GM19099 (cell line): Measurements from ENCODE around the gene PNMT.

Experiments
- POLR2A ChIP-seq: IDR thresholded peaks from 3 replicates; pipeline ENCODE4 v1.6.1; 2011; ENCODE audit warnings: low read depth; ENCODE audit not compliant: insufficient read length; ENCODE audit errors: extremely low read depth

PNMT gene

GRCh38 chr17:39667945-39668924 lies at the start of gene PNMT:
Gene PNMT, plus strand, starts transcription at chr17:39668453. Its CDS starts 23 bp downstream, at chr17:39668476.
- TF ChIP-seq POLR2A: no peak

DNA sequence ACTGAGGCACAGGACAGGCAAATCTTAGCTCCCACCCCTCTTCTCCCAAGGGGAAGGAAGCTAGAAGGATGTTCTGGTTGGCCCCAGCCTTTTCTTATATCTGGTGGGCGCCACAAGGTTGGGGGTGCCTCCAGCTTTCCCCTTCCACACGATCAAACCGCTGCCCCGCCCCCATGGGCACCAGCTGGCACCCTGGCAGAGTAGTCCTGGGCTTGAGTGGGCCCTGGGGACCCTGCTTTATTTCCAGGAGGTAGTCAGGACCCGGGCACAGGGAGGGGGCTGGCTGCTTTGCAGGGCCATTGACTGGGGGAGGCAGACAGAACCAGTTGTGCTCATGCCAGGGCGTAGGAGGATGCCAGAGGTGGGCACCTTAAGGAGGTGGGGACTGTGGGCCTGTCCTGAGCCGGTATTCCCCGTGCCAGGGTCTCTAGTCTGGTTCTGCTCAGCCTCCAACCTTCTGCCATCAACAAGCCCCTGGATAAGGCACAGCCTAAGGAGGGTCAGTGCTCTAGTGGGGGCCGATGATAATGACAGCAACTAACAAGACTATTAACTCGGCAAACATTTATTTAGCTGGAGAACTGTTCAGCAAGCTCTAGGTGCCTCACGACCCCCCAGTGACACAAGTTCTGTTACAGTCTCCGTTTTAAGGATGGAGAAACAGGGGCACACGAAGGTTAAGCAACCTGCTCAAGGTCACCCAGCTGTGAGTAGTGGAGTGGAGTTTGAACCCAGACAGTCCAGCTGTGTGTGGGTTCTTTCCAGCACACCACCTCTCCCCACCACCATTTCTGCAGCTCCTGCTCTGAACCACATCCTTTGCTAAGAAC lies 49.1 kb upstream of the PNMT start:
- no peak for TF ChIP-seq POLR2A

DNA sequence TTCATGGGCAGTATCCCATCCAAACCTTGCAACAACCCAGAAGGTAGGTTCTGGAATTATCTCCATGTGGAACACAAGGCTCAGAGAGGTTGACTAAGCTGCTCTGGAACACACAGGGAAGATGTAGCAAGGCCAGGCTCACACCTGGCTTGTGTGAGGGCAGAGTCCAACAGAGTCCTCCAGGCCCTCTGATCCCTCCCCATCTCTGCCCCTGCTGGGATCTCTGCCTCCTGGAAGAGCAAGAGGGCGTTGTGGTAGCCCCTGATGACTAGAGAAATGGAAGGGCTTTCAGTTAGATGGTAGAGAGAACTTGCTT lies 48.5 kb upstream of the PNMT start:
- TF ChIP-seq POLR2A: no peak

DNA sequence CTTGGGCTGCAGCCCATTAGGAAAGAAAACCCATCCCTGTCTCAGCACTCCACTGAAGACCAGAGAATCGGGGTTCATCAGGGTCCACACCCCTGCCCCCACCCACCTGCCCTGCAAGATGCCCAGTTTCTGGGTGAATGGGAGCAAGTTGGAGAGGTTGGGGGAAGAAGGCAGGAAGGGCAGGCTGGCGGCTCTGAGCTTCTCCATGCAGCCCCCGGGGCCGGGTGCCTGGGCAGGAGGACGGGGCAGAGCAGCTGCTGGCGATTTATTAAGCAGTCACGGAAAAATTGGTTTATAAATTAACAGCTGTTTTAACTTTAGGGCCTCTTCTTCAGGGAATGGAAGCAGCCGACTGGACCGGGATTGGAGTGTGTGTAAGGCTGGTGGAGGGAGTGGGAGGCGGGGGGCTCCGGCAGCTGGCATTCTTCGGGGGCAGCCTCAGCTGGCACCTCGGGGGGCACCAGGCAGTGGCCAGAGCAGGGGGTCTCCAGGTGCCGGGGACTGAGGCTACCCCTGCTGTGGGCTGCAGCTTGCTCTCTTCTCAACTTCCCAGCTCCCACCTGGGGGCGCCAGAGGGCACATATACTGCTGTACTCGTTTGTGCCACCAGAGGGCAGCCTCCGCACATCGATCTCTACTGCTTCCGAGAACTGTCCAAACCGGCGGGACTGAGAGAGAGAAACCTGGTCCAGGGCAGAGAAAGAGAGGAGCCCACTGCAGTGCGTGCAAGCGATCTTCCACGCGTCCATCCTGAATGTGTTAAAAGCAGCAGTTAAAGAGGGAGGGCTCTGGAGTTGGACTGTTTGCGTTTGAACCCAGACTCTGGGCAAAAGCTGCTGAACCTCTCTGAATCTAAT lies 46.5 kb upstream of the PNMT start:
- TF ChIP-seq POLR2A: no peak

- no peak for TF ChIP-seq POLR2A
These were observed 45.8 kb upstream of the PNMT start for GRCh38 chr17:39622380-39623006.

DNA sequence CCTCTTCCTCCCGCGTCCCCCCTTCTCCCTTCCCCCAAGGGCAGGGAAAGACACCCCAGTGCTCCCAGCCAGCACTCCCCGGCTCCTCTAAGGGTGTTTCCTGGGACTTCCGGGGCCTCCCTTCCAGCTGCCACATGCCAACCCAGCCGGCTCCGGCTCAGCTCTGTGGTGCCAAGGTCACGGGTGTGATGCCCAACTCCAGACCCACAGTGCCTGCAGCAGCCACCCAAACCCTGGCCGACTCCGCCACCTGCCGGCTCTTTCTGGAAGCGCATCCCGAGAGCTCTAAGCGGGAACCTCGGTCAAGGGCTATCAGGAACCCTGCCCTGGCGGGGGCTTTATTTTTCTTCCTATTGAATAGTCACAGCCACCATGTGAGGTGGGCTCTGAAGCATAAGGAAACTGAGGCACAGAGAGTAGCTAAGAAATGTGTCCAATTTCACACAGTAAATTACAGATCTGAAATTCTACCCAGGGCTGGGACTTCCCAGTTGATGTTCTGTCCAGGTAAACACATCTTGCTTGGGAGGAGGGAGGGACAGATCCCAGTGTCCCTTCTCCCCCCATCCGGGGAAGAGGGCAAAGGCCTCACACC lies 44.8 kb upstream of the PNMT start:
- no peak for TF ChIP-seq POLR2A

DNA sequence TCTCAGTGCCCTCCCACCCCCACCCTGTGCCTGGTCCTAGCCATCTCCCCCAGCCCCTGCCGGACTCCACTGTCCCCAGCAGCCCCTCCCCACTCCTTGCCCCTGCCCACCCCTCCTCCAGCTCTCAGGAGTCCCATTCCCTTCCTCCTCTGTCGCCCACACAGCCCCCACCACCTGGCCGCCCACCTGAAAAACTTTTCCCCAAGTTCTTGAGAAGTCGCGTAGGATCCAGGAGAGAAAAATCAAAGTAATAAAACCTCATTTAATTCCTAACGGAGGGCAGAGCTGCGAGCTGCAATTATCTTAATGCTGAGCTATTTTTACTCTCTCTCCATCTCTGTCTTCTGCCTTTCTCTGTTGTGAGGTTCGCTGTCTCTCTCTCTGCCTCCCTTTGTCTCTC lies 43.9 kb upstream of the PNMT start:
- TF ChIP-seq POLR2A: no peak

GRCh38 chr17:39625198-39625785 lies 43.0 kb upstream of the PNMT start:
- TF ChIP-seq POLR2A: no peak

DNA sequence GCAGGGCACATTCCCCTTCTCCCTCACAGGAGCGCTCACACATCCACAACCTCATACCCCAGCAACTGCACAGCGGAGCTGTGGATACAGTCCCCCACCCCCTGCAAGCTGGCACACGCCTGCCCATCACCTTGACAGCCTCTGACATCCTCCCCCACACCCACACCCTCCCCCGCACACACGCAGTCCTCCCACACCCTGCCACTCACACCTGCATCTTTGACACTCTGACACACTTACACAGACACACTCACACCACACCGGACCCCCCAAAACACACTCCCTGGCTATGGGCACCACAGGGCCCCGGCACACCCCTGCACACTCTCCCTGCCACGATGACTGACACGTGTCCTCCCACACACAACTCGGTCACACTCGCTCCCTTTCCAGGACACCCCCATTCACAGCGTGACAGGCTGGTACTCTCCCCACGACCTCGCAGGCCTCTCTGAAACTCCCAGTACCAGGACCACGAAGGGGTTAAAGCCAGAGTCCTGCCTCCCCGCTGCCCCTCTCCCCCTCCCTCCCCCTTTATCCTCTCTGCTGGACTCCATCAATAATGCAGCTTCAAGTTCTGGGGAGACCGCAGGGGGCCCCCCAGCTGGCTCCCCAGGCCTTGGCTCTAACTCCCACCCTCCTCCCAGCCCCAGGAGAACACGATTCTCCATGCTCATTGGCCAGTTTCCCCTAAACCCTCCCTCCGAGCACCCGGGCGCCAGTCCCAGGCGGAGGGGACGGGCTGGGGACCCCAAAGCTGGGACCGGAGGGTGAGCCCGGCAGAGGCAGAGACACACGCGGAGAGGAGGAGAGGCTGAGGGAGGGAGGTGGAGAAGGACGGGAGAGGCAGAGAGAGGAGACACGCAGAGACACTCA lies 41.8 kb upstream of the PNMT start, which contains the start of gene PPP1R1B:
Gene PPP1R1B, plus strand, starts transcription at position 782 of the 876 bp plus-strand sequence. CDS start 441 bp downstream, outside the sequence.
- no peak for TF ChIP-seq POLR2A

GRCh38 chr17:39627047-39627711 lies 41.1 kb upstream of the PNMT start:
- no peak for TF ChIP-seq POLR2A

GRCh38 chr17:39627712-39628516 lies 40.3 kb upstream of the PNMT start:
- TF ChIP-seq POLR2A: no peak
